ENCODE results near the gene IRS2. TPM values are rescaled to one million over a fixed set of nuclear protein-coding genes. Genes with fewer than 3 reads are reported as not detected.

The IRS2 gene
- polyA plus RNA-seq, 1 donor (not counting 4 experiments of a cell fraction or from before 2014, with no cell fraction given): 2.3 TPM

DNA sequence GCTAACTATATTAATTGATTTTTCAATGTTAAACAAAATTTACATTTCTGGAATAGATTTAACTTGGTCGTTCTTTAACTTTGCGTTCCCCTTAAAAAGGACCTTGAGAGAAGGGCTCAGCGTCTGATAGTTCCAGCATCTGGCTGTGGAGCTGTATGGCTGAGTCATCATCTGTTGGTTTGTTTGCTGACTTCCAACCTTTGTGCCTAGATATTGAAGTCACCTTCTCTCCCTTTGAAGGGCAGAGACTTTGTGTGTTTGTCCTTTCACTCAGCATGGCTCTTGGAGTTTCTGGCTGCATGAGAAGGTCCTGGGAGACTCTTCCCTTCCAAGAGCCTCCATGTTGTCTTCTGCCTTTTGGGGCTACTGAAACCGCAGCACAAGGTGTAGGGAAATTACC lies 16.6 kb upstream of the IRS2 start:
- H2AFZ ChIP-seq (ENCODE audit: control insufficient read depth, low read length): no peak overlapping the region
- no peak for FAIRE-seq

GRCh38 chr13:109795011-109795410 lies 8.6 kb upstream of the IRS2 start:
- no peak overlapping the region for H3K27ac ChIP-seq (ENCODE audit: control insufficient read depth, insufficient read depth, low read length)
- FAIRE-seq (no peak), DNase-seq (ENCODE audit: low read depth, low spot score) (no peak)
- no peaks in the 10 kb centered on the region for H4K20me1 ChIP-seq (ENCODE audit: control insufficient read depth, extremely low read depth, insufficient read depth, low read length)
- dilution Hi-C loops (cut with MboI; ENCODE audit: extremely low pct_ligation_motif_present, low sequenced_read_pairs): loop anchor here (10.0 kb wide), 1 partner anchor 310 kb away; no protein-coding TSS in a partner anchor
- H2AFZ ChIP-seq (ENCODE audit: control insufficient read depth, low read length): no peak overlapping the region
- H3K4me3 ChIP-seq (ENCODE audit: control insufficient read depth in 2 of 3, extremely low read depth in 1 of 3, insufficient read depth in 2 of 3, low read depth in 1 of 3, low read length in 3 of 3): no peak overlapping the region
- no peaks in the 10 kb centered on the region for H3K79me2 ChIP-seq (ENCODE audit: control insufficient read depth, insufficient read depth, low read length)
- H3K9ac ChIP-seq (ENCODE audit: control insufficient read depth, extremely low read depth, insufficient read depth, low read length): no peak overlapping the region
- peaks cover 13% of the 10 kb centered on the region for H3K27me3 ChIP-seq (ENCODE audit: control insufficient read depth, extremely low read depth, insufficient read depth, low read length)
- no peaks in the 10 kb centered on the region for H3K9me1 ChIP-seq (ENCODE audit: control insufficient read depth, extremely low read depth, insufficient read depth, low read length)
- H3K36me3 ChIP-seq (ENCODE audit: control insufficient read depth in 2 of 2, extremely low read depth in 1 of 2, insufficient read depth in 2 of 2, low read length in 2 of 2): no peaks in the 10 kb centered on the region
- peaks cover 4% of the 10 kb centered on the region for H3K4me1 ChIP-seq (ENCODE audit: control insufficient read depth, extremely low read depth, insufficient read depth, low read length)
- H3K9me3 ChIP-seq (ENCODE audit: control insufficient read depth, low read depth, low read length): no peaks in the 10 kb centered on the region
- H3K4me2 ChIP-seq (ENCODE audit: control insufficient read depth, extremely low read depth, insufficient read depth, low read depth, low read length): no peak overlapping the region
- no peak for TF ChIP-seq CTCF (optimal IDR thresholded peaks at IDR 0.05 in 1 of 3, IDR thresholded peaks at IDR 0.05 in 1 of 3, conservative IDR thresholded peaks at IDR 0.05 in 1 of 3; ENCODE audit: extremely low read depth in 1 of 3, insufficient read depth in 2 of 3, low read length in 3 of 3)
- no peak for TF ChIP-seq EZH2 (IDR thresholded peaks at IDR 0.05; ENCODE audit: low read length)

More for the DNA sequence above, 16.6 kb upstream of the IRS2 start:
- no peak for DNase-seq (ENCODE audit: low read depth, low spot score)
- Histone ChIP-seq H3K9ac (ENCODE audit: control insufficient read depth, extremely low read depth, insufficient read depth, low read length) (no peak overlapping the region), H3K9me1 (ENCODE audit: control insufficient read depth, extremely low read depth, insufficient read depth, low read length) (no peaks in the 10 kb centered on the region), H3K79me2 (ENCODE audit: control insufficient read depth, insufficient read depth, low read length) (no peaks in the 10 kb centered on the region), H4K20me1 (ENCODE audit: control insufficient read depth, extremely low read depth, insufficient read depth, low read length) (no peaks in the 10 kb centered on the region), H3K9me3 (ENCODE audit: control insufficient read depth, low read depth, low read length) (no peaks in the 10 kb centered on the region), H3K27ac (ENCODE audit: control insufficient read depth, insufficient read depth, low read length) (no peak overlapping the region), H3K4me1 (ENCODE audit: control insufficient read depth, extremely low read depth, insufficient read depth, low read length) (no peaks in the 10 kb centered on the region), H3K36me3 (ENCODE audit: control insufficient read depth in 2 of 2, extremely low read depth in 1 of 2, insufficient read depth in 2 of 2, low read length in 2 of 2) (no peaks in the 10 kb centered on the region), H3K27me3 (ENCODE audit: control insufficient read depth, extremely low read depth, insufficient read depth, low read length) (no peaks in the 10 kb centered on the region), H3K4me2 (ENCODE audit: control insufficient read depth, extremely low read depth, insufficient read depth, low read depth, low read length) (no peak overlapping the region), H3K4me3 (ENCODE audit: control insufficient read depth in 2 of 3, extremely low read depth in 1 of 3, insufficient read depth in 2 of 3, low read depth in 1 of 3, low read length in 3 of 3) (no peak overlapping the region)
- TF ChIP-seq CTCF (optimal IDR thresholded peaks at IDR 0.05 in 1 of 3, IDR thresholded peaks at IDR 0.05 in 1 of 3, conservative IDR thresholded peaks at IDR 0.05 in 1 of 3; ENCODE audit: extremely low read depth in 1 of 3, insufficient read depth in 2 of 3, low read length in 3 of 3) (no peak), EZH2 (IDR thresholded peaks at IDR 0.05; ENCODE audit: low read length) (no peak)
- dilution Hi-C loops (cut with MboI; ENCODE audit: extremely low pct_ligation_motif_present, low sequenced_read_pairs): no loop called here
